Keratinocyte (primary cell): Measurements from ENCODE around the gene CNTNAP2. TPM values are rescaled to one million over a fixed set of nuclear protein-coding genes. Genes with fewer than 3 reads are reported as not detected.

ENCODE experiments used
- DNase-seq: peaks from one replicate; pipeline ENCODE4 v3.0.0-alpha.2; 2011; ENCODE audit warnings: low read depth, missing footprints, low spot score
- FAIRE-seq: peaks from 2 replicates; lab custom pipeline; 2011; peaks lifted over from hg19 to GRCh38; lab: Jason Lieb, UNC
- H2AFZ ChIP-seq: 2 replicates; pipeline ENCODE4 v1.6.0; 2012; ENCODE audit warnings: low read length, control low read depth, inconsistent platforms; ENCODE audit not compliant: control insufficient read depth
- H3K27ac ChIP-seq: 2 replicates; pipeline ENCODE4 v1.5.1; 2011; ENCODE audit warnings: low read length; ENCODE audit not compliant: control insufficient read depth, insufficient read depth
- H3K27me3 ChIP-seq: 3 replicates; pipeline ENCODE4 v1.6.0; 2011; ENCODE audit warnings: low read length; ENCODE audit not compliant: control insufficient read depth, insufficient read depth; ENCODE audit errors: extremely low read depth
- H3K36me3 ChIP-seq, 2 experiments: 2 replicates in 1 of 2; 3 replicates in 1 of 2; pipeline ENCODE4 v1.5.1; 2011; ENCODE audit warnings: low read length in 2 of 2, mild to moderate bottlenecking in 1 of 2; ENCODE audit not compliant: control insufficient read depth in 2 of 2, insufficient read depth in 2 of 2; ENCODE audit errors: extremely low read depth in 1 of 2
- H3K4me1 ChIP-seq: 3 replicates; pipeline ENCODE4 v1.5.1; 2011; ENCODE audit warnings: low read length; ENCODE audit not compliant: control insufficient read depth, insufficient read depth; ENCODE audit errors: extremely low read depth
- H3K4me2 ChIP-seq: 3 replicates; pipeline ENCODE4 v1.6.0; 2011; ENCODE audit warnings: low read depth, low read length; ENCODE audit not compliant: control insufficient read depth, insufficient read depth; ENCODE audit errors: extremely low read depth
- H3K4me3 ChIP-seq, 3 experiments: fragments of 200-600 bp in 1 of 3; sonication (generic) in 1 of 3; 2 replicates in 2 of 3; 3 replicates in 1 of 3; pipeline ENCODE4 v1.5.1; 2011 to 2016; ENCODE audit warnings: low read length in 3 of 3, mild to moderate bottlenecking in 3 of 3, control low read depth in 2 of 3, inconsistent platforms in 1 of 3, low read depth in 1 of 3, mixed read lengths in 1 of 3, mixed run types in 1 of 3, moderate library complexity in 1 of 3; ENCODE audit not compliant: control insufficient read depth in 2 of 3, insufficient read depth in 2 of 3; ENCODE audit errors: extremely low read depth in 1 of 3
- H3K79me2 ChIP-seq: 2 replicates; pipeline ENCODE4 v1.6.0; 2012; ENCODE audit warnings: low read length; ENCODE audit not compliant: control insufficient read depth, insufficient read depth
- H3K9ac ChIP-seq: 3 replicates; pipeline ENCODE4 v1.6.0; 2011; ENCODE audit warnings: low read length; ENCODE audit not compliant: control insufficient read depth, insufficient read depth; ENCODE audit errors: extremely low read depth
- H3K9me1 ChIP-seq: 3 replicates; pipeline ENCODE4 v1.6.0; 2011; ENCODE audit warnings: low read length; ENCODE audit not compliant: control insufficient read depth, insufficient read depth; ENCODE audit errors: extremely low read depth
- H3K9me3 ChIP-seq: 2 replicates; pipeline ENCODE4 v1.5.1; 2012; ENCODE audit warnings: low read depth, low read length; ENCODE audit not compliant: control insufficient read depth
- H4K20me1 ChIP-seq: 3 replicates; pipeline ENCODE4 v1.6.0; 2011; ENCODE audit warnings: low read length; ENCODE audit not compliant: control insufficient read depth, insufficient read depth; ENCODE audit errors: extremely low read depth
- EZH2 ChIP-seq: IDR thresholded peaks from one replicate; pipeline ENCODE4 v1.6.1; 2012; ENCODE audit warnings: inconsistent platforms, mild to moderate bottlenecking, low read length, moderate library complexity
- dilution Hi-C: fragments of 300-500 bp; cut with MboI; formaldehyde crosslinking; loops from one replicate; pipeline ENCODE4 v1.7.0; 2020; ENCODE audit warnings: low sequenced_read_pairs; ENCODE audit not compliant: extremely low pct_ligation_motif_present
- polyA plus RNA-seq, 5 experiments: library from polyadenylated mRNA; depleted of rRNA in 3 of 5; stranded (reverse) in 3 of 5; stranded (forward) in 1 of 5; unstranded in 1 of 5; fragments of >200 nt; gene quantifications; 1 replicate in 1 of 5; 2 replicates in 3 of 5; 3 replicates in 1 of 5; pipeline versions ENCODE4 v1.2.1 to v1.2.3, GENCODE V29; 2011 to 2012; ENCODE audit warnings: missing spikeins in 2 of 5, low read depth in 1 of 5, low replicate concordance in 1 of 5
- TF ChIP-seq, protein P1 (sequence below), 3 experiments: IDR thresholded peaks in 1 of 3; conservative IDR thresholded peaks in 1 of 3; optimal IDR thresholded peaks in 1 of 3; 2 replicates in 2 of 3; 3 replicates in 1 of 3; pipeline versions ENCODE3 to v1.5.1; 2011; ENCODE audit warnings: low read length in 3 of 3, mild to moderate bottlenecking in 3 of 3, moderate library complexity in 2 of 3, control low read depth in 1 of 3, inconsistent platforms in 1 of 3; ENCODE audit not compliant: insufficient read depth in 2 of 3; ENCODE audit errors: extremely low read depth in 1 of 3

Gene CNTNAP2
- polyA plus RNA-seq, 1 donor (not counting 4 experiments of a cell fraction or from before 2014, with no cell fraction given): 1.4 TPM

DNA sequence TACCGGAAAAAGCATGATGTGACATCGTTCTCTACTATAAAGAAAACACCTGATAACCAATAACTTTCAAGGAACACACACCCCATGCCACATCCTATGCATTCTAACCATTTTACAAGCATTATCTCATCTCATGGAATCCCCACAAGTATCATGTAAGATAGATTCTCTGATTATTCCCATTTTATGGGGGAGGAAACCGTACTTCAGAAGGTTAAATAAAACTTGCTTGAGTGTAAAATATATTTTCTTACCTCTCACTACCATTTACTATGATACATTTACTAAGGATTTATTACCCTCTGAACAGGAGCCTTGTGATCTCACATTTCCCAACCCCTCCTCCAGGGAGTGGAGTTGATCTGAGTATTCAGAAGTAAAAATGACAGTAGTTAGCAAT lies 522.7 kb downstream of the CNTNAP2 start:
- Histone ChIP-seq H3K27me3 (no peaks in the 10 kb centered on the region), H4K20me1 (no peaks in the 10 kb centered on the region), H3K9me1 (no peaks in the 10 kb centered on the region), H3K27ac (no peak overlapping the region), H3K4me3 (no peak overlapping the region), H3K4me1 (no peaks in the 10 kb centered on the region), H3K9me3 (no peaks in the 10 kb centered on the region), H2AFZ (no peak overlapping the region), H3K79me2 (no peaks in the 10 kb centered on the region), H3K36me3 (no peaks in the 10 kb centered on the region), H3K9ac (no peak overlapping the region), H3K4me2 (no peak overlapping the region)
- no peak for FAIRE-seq
- dilution Hi-C loops: no loop called here
- TF ChIP-seq, protein P1, sequence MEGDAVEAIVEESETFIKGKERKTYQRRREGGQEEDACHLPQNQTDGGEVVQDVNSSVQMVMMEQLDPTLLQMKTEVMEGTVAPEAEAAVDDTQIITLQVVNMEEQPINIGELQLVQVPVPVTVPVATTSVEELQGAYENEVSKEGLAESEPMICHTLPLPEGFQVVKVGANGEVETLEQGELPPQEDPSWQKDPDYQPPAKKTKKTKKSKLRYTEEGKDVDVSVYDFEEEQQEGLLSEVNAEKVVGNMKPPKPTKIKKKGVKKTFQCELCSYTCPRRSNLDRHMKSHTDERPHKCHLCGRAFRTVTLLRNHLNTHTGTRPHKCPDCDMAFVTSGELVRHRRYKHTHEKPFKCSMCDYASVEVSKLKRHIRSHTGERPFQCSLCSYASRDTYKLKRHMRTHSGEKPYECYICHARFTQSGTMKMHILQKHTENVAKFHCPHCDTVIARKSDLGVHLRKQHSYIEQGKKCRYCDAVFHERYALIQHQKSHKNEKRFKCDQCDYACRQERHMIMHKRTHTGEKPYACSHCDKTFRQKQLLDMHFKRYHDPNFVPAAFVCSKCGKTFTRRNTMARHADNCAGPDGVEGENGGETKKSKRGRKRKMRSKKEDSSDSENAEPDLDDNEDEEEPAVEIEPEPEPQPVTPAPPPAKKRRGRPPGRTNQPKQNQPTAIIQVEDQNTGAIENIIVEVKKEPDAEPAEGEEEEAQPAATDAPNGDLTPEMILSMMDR (optimal IDR thresholded peaks at IDR 0.05 in 1 of 3, IDR thresholded peaks at IDR 0.05 in 1 of 3, conservative IDR thresholded peaks at IDR 0.05 in 1 of 3; ENCODE audit: extremely low read depth in 1 of 3, insufficient read depth in 2 of 3, low read length in 3 of 3): no peak
- TF ChIP-seq EZH2: no peak
- DNase-seq: no peak

DNA sequence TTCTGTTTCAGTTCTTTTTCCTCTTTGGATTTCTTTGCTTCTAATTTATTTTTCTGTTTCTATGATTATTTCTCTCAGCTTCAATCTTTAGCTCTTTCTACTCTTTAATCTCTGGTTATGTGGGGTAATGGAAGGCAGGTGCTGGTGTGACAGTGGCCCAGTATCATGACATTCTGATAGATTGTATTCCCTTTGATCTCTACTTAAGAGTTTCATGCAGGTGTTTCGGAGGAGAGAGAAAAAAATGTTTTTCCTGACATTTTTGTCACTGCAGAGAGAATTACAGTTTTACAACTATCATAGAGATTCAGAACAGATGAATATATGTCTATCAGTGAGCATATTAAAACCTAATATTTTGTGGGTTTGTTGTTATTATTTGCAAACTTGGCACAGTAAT lies 524.9 kb downstream of the CNTNAP2 start:
- Histone ChIP-seq H3K9me1 (no peaks in the 10 kb centered on the region), H3K4me1 (no peaks in the 10 kb centered on the region), H3K9me3 (no peaks in the 10 kb centered on the region), H3K79me2 (no peaks in the 10 kb centered on the region), H3K27me3 (no peaks in the 10 kb centered on the region), H3K4me2 (no peak overlapping the region), H3K27ac (no peak overlapping the region), H2AFZ (no peak overlapping the region), H3K9ac (no peak overlapping the region), H4K20me1 (no peaks in the 10 kb centered on the region), H3K4me3 (no peak overlapping the region), H3K36me3 (no peaks in the 10 kb centered on the region)
- TF ChIP-seq, protein P1 (optimal IDR thresholded peaks at IDR 0.05 in 1 of 3, IDR thresholded peaks at IDR 0.05 in 1 of 3, conservative IDR thresholded peaks at IDR 0.05 in 1 of 3; ENCODE audit: extremely low read depth in 1 of 3, insufficient read depth in 2 of 3, low read length in 3 of 3): no peak
- TF ChIP-seq EZH2: no peak
- dilution Hi-C loops: no loop called here
- DNase-seq (no peak), FAIRE-seq (no peak)
